C1 segment of cervical spinal cord (tissue), 14 donors: ENCODE measurements around the gene CNOT10.
"Not testable (repeated sequence)": the region's sequence is repeated elsewhere in the genome, so short reads cannot be mapped to it uniquely, and the experiment has no call there.

Source experiments
- DNase-seq, 14 donors: peaks; one replicate each; lab custom pipeline; 2025; lab: John Stamatoyannopoulos, UW

The CNOT10 gene

GRCh38 chr3:32757618-32758374 lies 72.8 kb downstream of the CNOT10 start:
- no peak for DNase-seq

GRCh38 chr3:32758375-32758753 lies 73.4 kb downstream of the CNOT10 start:
- no peak for DNase-seq

- DNase-seq: no peak
Observed at GRCh38 chr3:32759342-32759741, 74.4 kb downstream of the CNOT10 start.

GRCh38 chr3:32764481-32764880 lies 79.5 kb downstream of the CNOT10 start:
- DNase-seq: no peak

- DNase-seq: no peak
Observed at GRCh38 chr3:32778389-32778788, 93.4 kb downstream of the CNOT10 start.

- no peak for DNase-seq
Observed at GRCh38 chr3:32780071-32780734, 95.2 kb downstream of the CNOT10 start.

GRCh38 chr3:32780735-32781210 lies 95.8 kb downstream of the CNOT10 start:
- DNase-seq: peak in 4 of 14 donors; percentile 1 to 29 (median 23)

- DNase-seq: peak in 11 of 14 donors; percentile 6 to 67 (median 30)
Observed at GRCh38 chr3:32781211-32781968, 96.4 kb downstream of the CNOT10 start.

- DNase-seq: not testable (repeated sequence)
Observed at GRCh38 chr3:32781969-32782270, 96.9 kb downstream of the CNOT10 start.

- DNase-seq: no peak
Observed at GRCh38 chr3:32782407-32782806, 97.4 kb downstream of the CNOT10 start.

- no peak for DNase-seq
Observed at GRCh38 chr3:32791833-32792232, 106.8 kb downstream of the CNOT10 start.

GRCh38 chr3:32794487-32795308 lies 109.7 kb downstream of the CNOT10 start:
- no peak for DNase-seq

- DNase-seq: not testable (repeated sequence)
Observed at GRCh38 chr3:32796384-32796950, 111.5 kb downstream of the CNOT10 start.

GRCh38 chr3:32797776-32798175 lies 112.8 kb downstream of the CNOT10 start:
- DNase-seq: no peak

- DNase-seq: not testable (repeated sequence)
Observed at GRCh38 chr3:32801440-32801839, 116.5 kb downstream of the CNOT10 start.

GRCh38 chr3:32813180-32813579 lies 128.2 kb downstream of the CNOT10 start:
- DNase-seq: no peak

GRCh38 chr3:32814361-32814760 lies 129.4 kb downstream of the CNOT10 start:
- DNase-seq: no peak

- no peak for DNase-seq
Observed at GRCh38 chr3:32815841-32816438, 131.0 kb downstream of the CNOT10 start.

GRCh38 chr3:32816439-32817256 lies 131.7 kb downstream of the CNOT10 start:
- peak in 1 of 14 donors; percentile 3 for DNase-seq

GRCh38 chr3:32817257-32817557 lies 132.2 kb downstream of the CNOT10 start:
- no peak for DNase-seq
